ENCODE data around the gene DCTN5. TPM values are rescaled to one million over a fixed set of nuclear protein-coding genes. Genes with fewer than 3 reads are reported as not detected.
A peak's percentile ranks its signal among the peaks of the same experiment; 100 is the strongest.

The DCTN5 gene
- total and polyA plus RNA-seq, 2 of the 13 experiments (the other 11 are each of a cell fraction or from before 2014, with no cell fraction given) = 105 to 207 TPM

DNA sequence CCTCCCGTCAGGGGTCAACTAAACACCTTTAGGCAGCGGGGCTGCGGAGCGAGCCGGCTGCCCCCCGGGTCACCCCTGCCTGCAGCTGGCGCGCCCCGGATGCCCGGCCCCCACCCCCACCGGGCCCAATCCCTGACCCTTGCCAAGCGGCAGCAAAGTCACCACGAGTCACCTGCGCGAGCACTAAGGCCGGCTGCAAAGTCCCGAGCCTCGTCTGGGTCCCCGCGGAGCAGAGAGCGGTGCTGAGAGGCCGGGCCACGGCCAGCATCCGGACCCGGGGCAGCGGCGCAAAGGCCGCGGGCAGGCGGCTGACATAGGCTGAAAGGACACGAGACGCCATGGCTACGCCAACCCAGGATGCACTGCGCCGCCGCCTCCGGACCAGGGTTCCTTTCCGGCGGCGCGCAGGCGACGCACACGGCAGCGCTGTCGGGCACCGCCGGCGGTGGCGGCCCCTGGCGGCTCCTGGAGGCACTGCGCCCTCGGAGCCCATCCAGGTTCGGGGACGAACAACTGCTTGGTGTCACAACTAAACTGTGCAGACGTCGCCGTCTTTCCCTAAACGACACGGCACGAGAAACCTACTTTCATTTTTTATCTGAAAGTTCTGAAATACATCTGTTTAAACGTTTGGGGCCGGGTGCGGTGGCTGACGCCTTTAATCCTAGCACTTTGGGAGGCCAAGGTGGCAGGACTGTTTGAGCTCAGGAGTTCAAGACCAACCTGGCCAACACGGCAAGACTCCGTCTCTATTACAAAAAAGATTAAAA lies 45.1 kb upstream of the DCTN5 start, which contains the start of gene NDUFAB1 (continued):
- no peak for TF ChIP-seq ZNF292 (CRISPR knock-in tag; IDR thresholded peaks at IDR 0.05; ENCODE audit: borderline replicate concordance, low read depth)
- TF ChIP-seq RBM22 (optimal IDR thresholded peaks at IDR 0.05; ENCODE audit: low read length) = no peak
- peak; percentile 98 for TF ChIP-seq REPIN1 (CRISPR knock-in tag; IDR thresholded peaks at IDR 0.05; ENCODE audit: borderline replicate concordance, low read depth)
- TF ChIP-seq ELF4 (CRISPR knock-in tag; IDR thresholded peaks at IDR 0.05; ENCODE audit: borderline replicate concordance) = peak; percentile 85; the same call in 1 of the 2 replicates
- peak; percentile 82; the same call in 1 of the 2 replicates for TF ChIP-seq SP140L (CRISPR knock-in tag; IDR thresholded peaks at IDR 0.05; ENCODE audit: borderline replicate concordance)
- TF ChIP-seq TBX2 (CRISPR knock-in tag; IDR thresholded peaks at IDR 0.05; ENCODE audit: borderline replicate concordance) = peak; percentile 92
- TF ChIP-seq, protein P1, sequence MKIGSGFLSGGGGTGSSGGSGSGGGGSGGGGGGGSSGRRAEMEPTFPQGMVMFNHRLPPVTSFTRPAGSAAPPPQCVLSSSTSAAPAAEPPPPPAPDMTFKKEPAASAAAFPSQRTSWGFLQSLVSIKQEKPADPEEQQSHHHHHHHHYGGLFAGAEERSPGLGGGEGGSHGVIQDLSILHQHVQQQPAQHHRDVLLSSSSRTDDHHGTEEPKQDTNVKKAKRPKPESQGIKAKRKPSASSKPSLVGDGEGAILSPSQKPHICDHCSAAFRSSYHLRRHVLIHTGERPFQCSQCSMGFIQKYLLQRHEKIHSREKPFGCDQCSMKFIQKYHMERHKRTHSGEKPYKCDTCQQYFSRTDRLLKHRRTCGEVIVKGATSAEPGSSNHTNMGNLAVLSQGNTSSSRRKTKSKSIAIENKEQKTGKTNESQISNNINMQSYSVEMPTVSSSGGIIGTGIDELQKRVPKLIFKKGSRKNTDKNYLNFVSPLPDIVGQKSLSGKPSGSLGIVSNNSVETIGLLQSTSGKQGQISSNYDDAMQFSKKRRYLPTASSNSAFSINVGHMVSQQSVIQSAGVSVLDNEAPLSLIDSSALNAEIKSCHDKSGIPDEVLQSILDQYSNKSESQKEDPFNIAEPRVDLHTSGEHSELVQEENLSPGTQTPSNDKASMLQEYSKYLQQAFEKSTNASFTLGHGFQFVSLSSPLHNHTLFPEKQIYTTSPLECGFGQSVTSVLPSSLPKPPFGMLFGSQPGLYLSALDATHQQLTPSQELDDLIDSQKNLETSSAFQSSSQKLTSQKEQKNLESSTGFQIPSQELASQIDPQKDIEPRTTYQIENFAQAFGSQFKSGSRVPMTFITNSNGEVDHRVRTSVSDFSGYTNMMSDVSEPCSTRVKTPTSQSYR (CRISPR knock-in tag; IDR thresholded peaks at IDR 0.05; ENCODE audit: borderline replicate concordance) = peak; percentile 59; the same call in 1 of the 2 replicates
- peak; percentile 96 for TF ChIP-seq BORCS8-MEF2B (CRISPR knock-in tag; IDR thresholded peaks at IDR 0.05)
- no peak for TF ChIP-seq ZC3H4 (CRISPR knock-in tag; IDR thresholded peaks at IDR 0.05; ENCODE audit: borderline replicate concordance)
- TF ChIP-seq, protein P2, sequence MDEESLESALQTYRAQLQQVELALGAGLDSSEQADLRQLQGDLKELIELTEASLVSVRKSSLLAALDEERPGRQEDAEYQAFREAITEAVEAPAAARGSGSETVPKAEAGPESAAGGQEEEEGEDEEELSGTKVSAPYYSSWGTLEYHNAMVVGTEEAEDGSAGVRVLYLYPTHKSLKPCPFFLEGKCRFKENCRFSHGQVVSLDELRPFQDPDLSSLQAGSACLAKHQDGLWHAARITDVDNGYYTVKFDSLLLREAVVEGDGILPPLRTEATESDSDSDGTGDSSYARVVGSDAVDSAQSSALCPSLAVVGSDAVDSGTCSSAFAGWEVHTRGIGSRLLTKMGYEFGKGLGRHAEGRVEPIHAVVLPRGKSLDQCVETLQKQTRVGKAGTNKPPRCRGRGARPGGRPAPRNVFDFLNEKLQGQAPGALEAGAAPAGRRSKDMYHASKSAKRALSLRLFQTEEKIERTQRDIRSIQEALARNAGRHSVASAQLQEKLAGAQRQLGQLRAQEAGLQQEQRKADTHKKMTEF (CRISPR knock-in tag; IDR thresholded peaks at IDR 0.05) = peak; percentile 99
- peak; percentile 79; the same call in 1 of the 2 replicates for TF ChIP-seq BRCA1 (CRISPR knock-in tag; IDR thresholded peaks at IDR 0.05)
- TF ChIP-seq, protein P3, sequence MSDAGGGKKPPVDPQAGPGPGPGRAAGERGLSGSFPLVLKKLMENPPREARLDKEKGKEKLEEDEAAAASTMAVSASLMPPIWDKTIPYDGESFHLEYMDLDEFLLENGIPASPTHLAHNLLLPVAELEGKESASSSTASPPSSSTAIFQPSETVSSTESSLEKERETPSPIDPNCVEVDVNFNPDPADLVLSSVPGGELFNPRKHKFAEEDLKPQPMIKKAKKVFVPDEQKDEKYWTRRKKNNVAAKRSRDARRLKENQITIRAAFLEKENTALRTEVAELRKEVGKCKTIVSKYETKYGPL (CRISPR knock-in tag; IDR thresholded peaks at IDR 0.05) = peak; percentile 89
- peak; percentile 97 for TF ChIP-seq ZNF256 (CRISPR knock-in tag; conservative IDR thresholded peaks at IDR 0.05)
- TF ChIP-seq POLR2G (IDR thresholded peaks at IDR 0.05; ENCODE audit: low read depth, low read length) = peak; percentile 96
- TF ChIP-seq ZNF326 (CRISPR knock-in tag; IDR thresholded peaks at IDR 0.05; ENCODE audit: borderline replicate concordance) = no peak
- 0 out of 2 replicates have a peak, but pooled peaks have one; percentile 46 for TF ChIP-seq ZKSCAN1 (IDR thresholded peaks at IDR 0.05; ENCODE audit: low read length)
- TF ChIP-seq, protein P4, sequence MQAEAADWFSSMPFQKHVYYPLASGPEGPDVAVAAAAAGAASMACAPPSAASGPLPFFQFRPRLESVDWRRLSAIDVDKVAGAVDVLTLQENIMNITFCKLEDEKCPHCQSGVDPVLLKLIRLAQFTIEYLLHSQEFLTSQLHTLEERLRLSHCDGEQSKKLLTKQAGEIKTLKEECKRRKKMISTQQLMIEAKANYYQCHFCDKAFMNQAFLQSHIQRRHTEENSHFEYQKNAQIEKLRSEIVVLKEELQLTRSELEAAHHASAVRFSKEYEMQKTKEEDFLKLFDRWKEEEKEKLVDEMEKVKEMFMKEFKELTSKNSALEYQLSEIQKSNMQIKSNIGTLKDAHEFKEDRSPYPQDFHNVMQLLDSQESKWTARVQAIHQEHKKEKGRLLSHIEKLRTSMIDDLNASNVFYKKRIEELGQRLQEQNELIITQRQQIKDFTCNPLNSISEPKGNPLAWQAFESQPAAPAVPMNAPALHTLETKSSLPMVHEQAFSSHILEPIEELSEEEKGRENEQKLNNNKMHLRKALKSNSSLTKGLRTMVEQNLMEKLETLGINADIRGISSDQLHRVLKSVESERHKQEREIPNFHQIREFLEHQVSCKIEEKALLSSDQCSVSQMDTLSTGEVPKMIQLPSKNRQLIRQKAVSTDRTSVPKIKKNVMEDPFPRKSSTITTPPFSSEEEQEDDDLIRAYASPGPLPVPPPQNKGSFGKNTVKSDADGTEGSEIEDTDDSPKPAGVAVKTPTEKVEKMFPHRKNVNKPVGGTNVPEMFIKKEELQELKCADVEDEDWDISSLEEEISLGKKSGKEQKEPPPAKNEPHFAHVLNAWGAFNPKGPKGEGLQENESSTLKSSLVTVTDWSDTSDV (CRISPR knock-in tag; IDR thresholded peaks at IDR 0.05) = peak; percentile 84; the same call in 1 of the 2 replicates
- TF ChIP-seq, protein P5, sequence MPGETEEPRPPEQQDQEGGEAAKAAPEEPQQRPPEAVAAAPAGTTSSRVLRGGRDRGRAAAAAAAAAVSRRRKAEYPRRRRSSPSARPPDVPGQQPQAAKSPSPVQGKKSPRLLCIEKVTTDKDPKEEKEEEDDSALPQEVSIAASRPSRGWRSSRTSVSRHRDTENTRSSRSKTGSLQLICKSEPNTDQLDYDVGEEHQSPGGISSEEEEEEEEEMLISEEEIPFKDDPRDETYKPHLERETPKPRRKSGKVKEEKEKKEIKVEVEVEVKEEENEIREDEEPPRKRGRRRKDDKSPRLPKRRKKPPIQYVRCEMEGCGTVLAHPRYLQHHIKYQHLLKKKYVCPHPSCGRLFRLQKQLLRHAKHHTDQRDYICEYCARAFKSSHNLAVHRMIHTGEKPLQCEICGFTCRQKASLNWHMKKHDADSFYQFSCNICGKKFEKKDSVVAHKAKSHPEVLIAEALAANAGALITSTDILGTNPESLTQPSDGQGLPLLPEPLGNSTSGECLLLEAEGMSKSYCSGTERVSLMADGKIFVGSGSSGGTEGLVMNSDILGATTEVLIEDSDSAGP (CRISPR knock-in tag; IDR thresholded peaks at IDR 0.05; ENCODE audit: borderline replicate concordance) = peak; percentile 98
- peak; percentile 82 for TF ChIP-seq ZNF713 (CRISPR knock-in tag; IDR thresholded peaks at IDR 0.05)
